Cortex of kidney (tissue), 1 donor: ENCODE results near the gene BZW2.

Experiments used
- DNase-seq: peaks from one replicate; lab custom pipeline; 2025; lab: John Stamatoyannopoulos, UW

BZW2 gene

GRCh38 chr7:16645593-16646471 is at the start of gene BZW2, which contains the start of gene ANKMY2:
TSS of gene BZW2 (plus strand) at chr7:16646181. CDS start at chr7:16665444, 19,263 bp downstream.
TSS of gene ANKMY2 (minus strand) at chr7:16645754. CDS start at chr7:16645573, 181 bp downstream.
- peak; percentile 91 for DNase-seq

GRCh38 chr7:16598015-16598414 is 48.0 kb upstream of the BZW2 start:
- no peak for DNase-seq

- DNase-seq: no peak
Measured at GRCh38 chr7:16599860-16600259, 46.1 kb upstream of the BZW2 start.

- DNase-seq: no peak
Measured at GRCh38 chr7:16603633-16604032, 42.3 kb upstream of the BZW2 start.

GRCh38 chr7:16604054-16604453 is 41.9 kb upstream of the BZW2 start:
- DNase-seq: no peak

- DNase-seq: no peak
Measured at GRCh38 chr7:16606704-16607103, 39.3 kb upstream of the BZW2 start.

GRCh38 chr7:16609842-16610450 is 36.0 kb upstream of the BZW2 start:
- DNase-seq: no peak

GRCh38 chr7:16611711-16612110 is 34.3 kb upstream of the BZW2 start:
- DNase-seq: no peak

GRCh38 chr7:16615228-16615627 is 30.8 kb upstream of the BZW2 start:
- no peak for DNase-seq

- no peak for DNase-seq
Measured at GRCh38 chr7:16616122-16616521, 29.9 kb upstream of the BZW2 start.

- no peak for DNase-seq
Measured at GRCh38 chr7:16616542-16616941, 29.4 kb upstream of the BZW2 start.

GRCh38 chr7:16619979-16620408 is 26.0 kb upstream of the BZW2 start:
- no peak for DNase-seq

- no peak for DNase-seq
Measured at GRCh38 chr7:16626388-16626787, 19.6 kb upstream of the BZW2 start.

GRCh38 chr7:16627236-16627635 is 18.7 kb upstream of the BZW2 start:
- no peak for DNase-seq

GRCh38 chr7:16630654-16631053 is 15.3 kb upstream of the BZW2 start:
- DNase-seq: no peak

- no peak for DNase-seq
Measured at GRCh38 chr7:16634271-16634738, 11.7 kb upstream of the BZW2 start.

GRCh38 chr7:16636555-16637101 is 9.4 kb upstream of the BZW2 start:
- no peak for DNase-seq

GRCh38 chr7:16637379-16637778 is 8.6 kb upstream of the BZW2 start:
- no peak for DNase-seq

- DNase-seq: no peak
Measured at GRCh38 chr7:16638282-16639280, 7.4 kb upstream of the BZW2 start.

- no peak for DNase-seq
Measured at GRCh38 chr7:16644157-16644556, 1.8 kb upstream of the BZW2 start.
